GM19025 (cell line): Measurements from ENCODE around the gene SCAF1.

Experiments used
- ATAC-seq: cut with Tn5 transposase; IDR thresholded peaks from one replicate; pipeline ENCODE4 v1.9.1; 2021; ENCODE audit warnings: mild to moderate bottlenecking, low read depth, moderate library complexity; ENCODE audit not compliant: unreplicated experiment

Gene SCAF1, protein sequence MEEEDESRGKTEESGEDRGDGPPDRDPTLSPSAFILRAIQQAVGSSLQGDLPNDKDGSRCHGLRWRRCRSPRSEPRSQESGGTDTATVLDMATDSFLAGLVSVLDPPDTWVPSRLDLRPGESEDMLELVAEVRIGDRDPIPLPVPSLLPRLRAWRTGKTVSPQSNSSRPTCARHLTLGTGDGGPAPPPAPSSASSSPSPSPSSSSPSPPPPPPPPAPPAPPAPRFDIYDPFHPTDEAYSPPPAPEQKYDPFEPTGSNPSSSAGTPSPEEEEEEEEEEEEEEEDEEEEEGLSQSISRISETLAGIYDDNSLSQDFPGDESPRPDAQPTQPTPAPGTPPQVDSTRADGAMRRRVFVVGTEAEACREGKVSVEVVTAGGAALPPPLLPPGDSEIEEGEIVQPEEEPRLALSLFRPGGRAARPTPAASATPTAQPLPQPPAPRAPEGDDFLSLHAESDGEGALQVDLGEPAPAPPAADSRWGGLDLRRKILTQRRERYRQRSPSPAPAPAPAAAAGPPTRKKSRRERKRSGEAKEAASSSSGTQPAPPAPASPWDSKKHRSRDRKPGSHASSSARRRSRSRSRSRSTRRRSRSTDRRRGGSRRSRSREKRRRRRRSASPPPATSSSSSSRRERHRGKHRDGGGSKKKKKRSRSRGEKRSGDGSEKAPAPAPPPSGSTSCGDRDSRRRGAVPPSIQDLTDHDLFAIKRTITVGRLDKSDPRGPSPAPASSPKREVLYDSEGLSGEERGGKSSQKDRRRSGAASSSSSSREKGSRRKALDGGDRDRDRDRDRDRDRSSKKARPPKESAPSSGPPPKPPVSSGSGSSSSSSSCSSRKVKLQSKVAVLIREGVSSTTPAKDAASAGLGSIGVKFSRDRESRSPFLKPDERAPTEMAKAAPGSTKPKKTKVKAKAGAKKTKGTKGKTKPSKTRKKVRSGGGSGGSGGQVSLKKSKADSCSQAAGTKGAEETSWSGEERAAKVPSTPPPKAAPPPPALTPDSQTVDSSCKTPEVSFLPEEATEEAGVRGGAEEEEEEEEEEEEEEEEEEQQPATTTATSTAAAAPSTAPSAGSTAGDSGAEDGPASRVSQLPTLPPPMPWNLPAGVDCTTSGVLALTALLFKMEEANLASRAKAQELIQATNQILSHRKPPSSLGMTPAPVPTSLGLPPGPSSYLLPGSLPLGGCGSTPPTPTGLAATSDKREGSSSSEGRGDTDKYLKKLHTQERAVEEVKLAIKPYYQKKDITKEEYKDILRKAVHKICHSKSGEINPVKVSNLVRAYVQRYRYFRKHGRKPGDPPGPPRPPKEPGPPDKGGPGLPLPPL

DNA sequence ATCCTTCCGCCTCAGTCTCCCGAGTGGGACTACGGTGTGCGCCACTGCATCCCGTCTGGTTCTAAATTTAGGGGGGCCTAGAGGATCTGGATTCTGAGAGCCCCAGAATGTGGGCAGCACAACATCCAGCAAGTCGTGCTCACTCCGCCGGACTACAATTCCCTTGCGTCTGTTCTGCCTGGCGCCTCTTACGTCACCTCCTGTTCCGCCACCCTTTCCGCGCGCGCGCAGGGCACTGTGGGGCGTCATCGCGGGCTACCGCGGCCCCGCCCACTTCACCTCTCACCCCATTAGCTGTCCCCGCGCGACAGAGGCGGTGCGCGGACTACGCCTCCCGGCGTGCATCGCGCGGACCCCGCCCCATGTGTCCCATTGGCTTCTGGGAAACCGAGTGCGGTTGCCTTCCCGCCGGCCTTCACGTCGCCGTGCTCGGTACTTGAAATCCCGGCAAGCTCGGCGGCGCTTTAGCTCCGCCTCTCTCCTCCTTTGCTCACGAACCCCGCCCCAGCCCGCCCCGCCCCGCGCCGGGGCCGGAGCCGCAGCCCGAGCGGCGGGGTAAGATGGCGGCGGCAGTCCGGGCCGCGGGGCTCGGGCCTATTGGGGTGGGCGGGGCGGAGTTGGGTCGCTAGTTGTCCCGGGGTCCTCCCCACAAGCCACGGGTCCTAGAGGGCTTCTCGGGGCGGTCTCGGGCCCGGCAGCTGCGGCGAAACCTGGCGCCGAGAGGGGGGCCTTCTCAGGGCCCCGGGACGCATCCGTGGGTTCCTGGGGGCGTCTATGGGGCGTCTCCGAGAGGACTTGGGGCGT is at the start of gene SCAF1:
Gene SCAF1, plus strand, starts transcription at position 522 of the 804 bp plus-strand sequence. CDS start 2,818 bp downstream, outside the sequence.
- peak; percentile 63 for ATAC-seq

GRCh38 chr19:49592486-49593232 is 49.4 kb upstream of the SCAF1 start:
- ATAC-seq = no peak

- peak; percentile 45 for ATAC-seq
Observed at GRCh38 chr19:49593233-49594113, 48.5 kb upstream of the SCAF1 start.

DNA sequence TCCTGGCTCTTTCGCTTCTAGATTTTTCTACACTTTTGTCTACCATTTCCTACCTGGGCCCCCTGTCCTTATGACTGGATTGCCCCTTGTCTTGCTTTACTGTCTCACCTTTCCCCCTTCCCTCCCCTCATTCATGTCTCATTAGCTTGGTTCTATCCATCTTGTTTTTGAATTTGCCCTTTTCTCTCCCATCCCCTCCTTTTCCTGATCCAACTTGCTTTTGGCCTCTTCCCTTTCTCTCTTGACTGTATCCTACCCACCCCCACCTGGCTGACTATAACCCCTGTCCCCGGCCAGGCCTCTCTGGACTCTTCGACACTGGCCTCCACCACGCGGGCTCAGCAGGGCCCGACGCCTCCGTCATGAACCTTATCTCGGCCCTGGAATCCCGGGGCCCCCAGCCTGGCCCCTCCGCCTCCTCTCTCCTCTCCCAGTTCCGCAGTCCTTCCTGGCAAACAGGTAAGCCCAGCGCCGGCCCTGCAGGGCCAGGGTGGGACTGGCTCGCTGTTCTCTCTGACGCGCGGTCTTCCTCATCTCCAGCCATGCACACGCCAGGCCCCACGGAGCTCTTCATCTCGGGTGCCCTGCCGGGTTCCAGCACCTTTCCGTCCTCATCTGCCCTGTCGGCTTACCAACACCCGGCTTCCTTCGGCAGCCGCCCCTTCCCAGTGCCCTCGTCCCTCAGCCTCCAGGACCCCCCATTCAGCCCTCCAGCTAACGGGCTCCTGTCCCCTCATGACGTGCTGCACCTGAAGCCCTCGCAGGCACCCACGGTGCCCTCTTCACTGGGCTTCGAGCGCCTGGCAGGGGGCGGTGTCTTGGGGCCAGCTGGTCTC is 47.6 kb upstream of the SCAF1 start:
- no peak for ATAC-seq

DNA sequence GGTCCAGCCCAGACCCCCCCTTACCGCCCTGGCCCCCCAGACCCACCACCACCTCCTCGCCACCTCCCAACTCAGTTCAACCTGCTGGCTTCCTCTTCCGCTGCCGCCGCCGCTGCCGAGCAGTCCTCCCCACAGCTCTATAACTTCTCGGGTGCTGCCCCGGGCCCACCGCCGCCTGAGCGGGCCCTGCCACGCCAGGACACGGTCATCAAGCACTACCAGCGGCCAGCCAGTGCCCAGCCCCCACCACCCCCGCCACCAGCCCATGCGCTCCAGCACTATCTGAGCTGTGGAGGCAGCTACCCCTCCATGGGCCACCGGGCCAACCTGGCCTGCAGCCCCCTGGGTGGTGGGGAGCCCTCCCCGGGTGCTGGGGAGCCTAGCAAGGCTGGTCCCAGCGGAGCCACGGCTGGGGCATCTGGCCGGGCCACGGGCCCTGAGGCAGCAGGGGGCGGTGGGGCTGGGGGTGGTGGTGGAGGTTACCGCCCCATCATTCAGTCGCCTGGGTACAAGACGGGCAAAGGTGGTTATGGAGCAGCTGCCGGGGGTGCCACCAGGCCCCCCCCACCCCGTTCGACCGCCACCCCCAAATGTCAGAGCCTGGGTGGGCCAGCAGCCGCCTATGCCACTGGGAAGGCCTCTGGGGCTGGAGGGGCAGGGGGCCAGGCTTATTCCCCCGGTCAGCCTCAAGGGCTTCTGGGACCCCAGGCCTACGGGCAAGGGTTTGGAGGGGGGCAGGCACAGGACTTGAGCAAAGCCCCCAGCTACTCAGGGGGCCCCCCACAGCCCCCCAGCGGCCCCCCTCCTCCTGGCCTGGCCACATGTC is 46.8 kb upstream of the SCAF1 start:
- no peak for ATAC-seq

- no peak for ATAC-seq
Observed at GRCh38 chr19:49595819-49596404, 46.1 kb upstream of the SCAF1 start.

DNA sequence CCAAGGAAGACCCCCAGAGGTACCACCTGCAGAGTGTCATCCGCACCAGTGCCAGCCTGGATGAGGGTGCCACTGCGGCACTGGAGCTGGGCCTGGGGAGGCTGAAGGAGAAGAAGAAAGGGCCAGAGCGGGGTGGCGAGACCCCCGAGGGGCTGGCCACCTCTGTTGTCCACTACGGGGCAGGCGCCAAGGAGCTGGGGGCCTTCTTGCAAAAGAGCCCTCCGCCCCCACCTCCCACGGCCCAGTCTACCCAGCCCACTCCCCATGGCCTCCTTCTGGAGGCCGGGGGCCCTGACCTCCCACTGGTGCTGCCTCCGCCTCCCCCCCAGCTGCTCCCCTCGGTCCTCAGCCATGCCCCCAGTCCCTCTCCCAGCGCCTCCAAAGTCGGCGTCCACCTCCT is 45.6 kb upstream of the SCAF1 start:
- no peak for ATAC-seq

DNA sequence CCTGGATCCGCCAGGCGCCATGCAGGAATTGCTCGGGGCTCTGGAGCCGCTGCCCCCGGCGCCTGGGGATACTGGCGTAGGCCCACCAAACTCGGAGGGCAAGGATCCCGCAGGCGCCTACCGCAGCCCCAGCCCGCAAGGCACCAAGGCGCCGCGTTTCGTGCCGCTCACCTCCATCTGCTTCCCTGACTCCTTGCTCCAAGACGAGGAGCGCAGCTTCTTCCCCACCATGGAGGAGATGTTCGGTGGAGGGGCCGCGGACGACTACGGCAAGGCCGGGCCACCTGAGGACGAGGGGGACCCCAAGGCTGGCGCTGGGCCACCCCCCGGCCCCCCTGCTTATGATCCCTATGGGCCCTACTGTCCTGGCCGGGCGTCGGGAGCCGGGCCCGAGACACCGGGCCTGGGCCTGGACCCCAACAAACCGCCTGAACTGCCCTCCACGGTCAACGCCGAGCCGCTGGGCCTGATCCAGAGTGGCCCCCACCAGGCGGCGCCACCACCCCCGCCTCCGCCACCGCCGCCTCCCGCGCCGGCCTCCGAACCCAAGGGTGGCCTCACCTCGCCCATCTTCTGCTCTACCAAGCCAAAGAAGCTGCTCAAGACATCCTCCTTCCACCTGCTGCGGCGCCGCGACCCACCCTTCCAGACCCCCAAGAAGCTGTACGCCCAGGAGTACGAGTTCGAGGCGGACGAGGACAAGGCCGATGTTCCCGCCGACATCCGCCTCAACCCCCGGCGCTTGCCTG is 44.9 kb upstream of the SCAF1 start:
- ATAC-seq = no peak

GRCh38 chr19:49597703-49597974 is 44.4 kb upstream of the SCAF1 start:
- ATAC-seq = no peak

- ATAC-seq = no peak
Observed at GRCh38 chr19:49599378-49600295, 42.4 kb upstream of the SCAF1 start.

DNA sequence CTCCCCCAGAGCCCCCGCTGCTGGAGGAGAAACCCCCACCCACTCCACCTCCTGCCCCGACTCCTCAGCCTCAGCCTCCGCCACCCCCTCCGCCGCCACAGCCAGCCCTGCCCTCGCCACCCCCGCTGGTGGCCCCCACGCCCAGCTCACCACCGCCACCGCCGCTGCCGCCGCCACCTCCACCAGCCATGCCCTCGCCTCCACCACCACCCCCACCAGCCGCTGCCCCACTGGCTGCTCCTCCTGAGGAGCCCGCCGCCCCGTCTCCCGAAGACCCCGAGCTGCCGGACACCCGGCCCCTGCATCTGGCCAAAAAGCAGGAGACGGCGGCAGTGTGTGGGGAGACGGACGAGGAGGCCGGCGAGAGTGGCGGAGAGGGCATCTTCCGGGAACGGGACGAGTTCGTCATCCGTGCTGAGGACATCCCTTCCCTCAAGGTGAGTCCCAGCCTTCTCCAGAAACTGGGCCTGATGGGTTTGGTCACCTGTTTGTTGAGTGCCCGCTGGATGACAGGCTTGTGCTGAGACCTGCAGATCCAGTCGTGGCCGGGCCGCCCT is 40.4 kb upstream of the SCAF1 start:
- ATAC-seq = no peak

DNA sequence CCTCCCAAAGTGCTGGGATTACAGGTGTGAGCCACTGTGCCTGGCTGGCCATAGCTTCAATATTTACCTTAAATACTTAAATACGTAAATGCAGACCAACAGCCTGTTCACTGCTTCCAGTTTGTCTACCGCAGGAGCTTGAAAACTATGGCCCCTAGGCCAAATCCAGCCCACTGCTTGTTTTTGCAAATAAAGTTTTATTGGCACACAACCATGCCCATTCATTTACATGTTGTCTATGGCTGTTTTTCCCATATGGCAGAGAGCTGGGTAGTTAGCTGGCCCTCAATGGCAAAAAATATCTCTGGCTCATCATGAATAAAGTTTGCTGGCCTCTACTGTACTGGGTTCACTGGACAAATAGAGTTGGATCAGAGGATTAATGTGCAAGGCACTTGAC is 39.2 kb upstream of the SCAF1 start:
- ATAC-seq = no peak

DNA sequence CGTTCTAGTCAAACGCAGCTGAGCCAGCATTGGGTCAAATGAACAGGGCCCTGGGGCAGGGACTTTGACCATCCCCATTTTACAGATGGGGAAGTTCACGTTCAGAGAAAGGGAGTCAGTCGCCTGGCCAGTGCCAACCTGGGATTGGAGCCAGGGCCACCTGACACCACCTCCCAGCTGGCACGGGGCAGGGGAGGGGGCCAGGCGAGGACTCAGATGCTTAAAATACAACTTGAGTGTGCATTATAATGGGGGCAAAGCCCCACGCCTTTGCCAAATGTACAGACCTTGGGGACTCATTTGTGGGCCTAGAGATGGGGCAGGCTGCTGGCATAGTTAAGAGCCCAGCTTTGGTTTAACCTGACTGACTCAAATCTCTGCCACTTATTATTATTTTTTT is 36.4 kb upstream of the SCAF1 start:
- ATAC-seq = no peak

GRCh38 chr19:49609499-49610092 is 32.4 kb upstream of the SCAF1 start:
- no peak for ATAC-seq
